CD4-positive, CD25-positive, alpha-beta regulatory T cell (primary cell): ENCODE results near the gene APMAP. TPM values are rescaled to one million over a fixed set of nuclear protein-coding genes. Genes with fewer than 3 reads are reported as not detected.

Experiments used
- ATAC-seq, 2 donors: fragments of 150-1000 bp; cut with Tn5 transposase; one replicate each; pipeline ENCODE4 v1.10.0; 2021; ENCODE audit warnings: low read depth in 2 of 2, moderate number of reproducible peaks in 2 of 2, moderate library complexity in 1 of 2
- DNase-seq, 3 donors: peaks; one replicate each; pipeline versions ENCODE4 v3.0.0 to v3.0.0-alpha.2; 2012 to 2022; ENCODE audit warnings: mixed read lengths in 1 of 3
- H3K27ac ChIP-seq: one replicate; pipeline ENCODE4 v1.7.0; 2013; ENCODE audit warnings: mild to moderate bottlenecking, low read length; ENCODE audit not compliant: insufficient read depth, poor library complexity, severe bottlenecking
- H3K27me3 ChIP-seq: one replicate; pipeline ENCODE4 v1.7.0; 2013; ENCODE audit warnings: low read length; ENCODE audit not compliant: control insufficient read depth, insufficient read depth
- H3K36me3 ChIP-seq: one replicate; pipeline ENCODE4 v1.7.0; 2013; ENCODE audit warnings: mild to moderate bottlenecking, low read length, moderate library complexity; ENCODE audit not compliant: control insufficient read depth, insufficient read depth
- H3K4me1 ChIP-seq: 2 replicates; pipeline ENCODE4 v1.7.0; 2013; ENCODE audit warnings: mild to moderate bottlenecking, low read length; ENCODE audit not compliant: insufficient read depth, control insufficient read depth, poor library complexity, severe bottlenecking
- H3K4me3 ChIP-seq: one replicate; pipeline ENCODE4 v1.7.0; 2013; ENCODE audit warnings: low read depth, mild to moderate bottlenecking, low read length, moderate library complexity
- H3K9me3 ChIP-seq, 2 experiments: 1 replicate in 1 of 2; 2 replicates in 1 of 2; pipeline ENCODE4 v1.7.0; 2013; ENCODE audit warnings: low read length in 2 of 2, mild to moderate bottlenecking in 1 of 2, moderate library complexity in 1 of 2; ENCODE audit not compliant: control insufficient read depth in 2 of 2
- H3K27ac Mint-ChIP-seq, 3 donors: one replicate each; pipeline ENCODE4 v1.8.0; 2020 to 2022; ENCODE audit warnings: mild to moderate bottlenecking in 3 of 3, mixed read lengths in 3 of 3, moderate library complexity in 2 of 3
- H3K27me3 Mint-ChIP-seq: one replicate; pipeline ENCODE4 v1.8.0; 2022; ENCODE audit warnings: mild to moderate bottlenecking, mixed read lengths
- H3K36me3 Mint-ChIP-seq: one replicate; pipeline ENCODE4 v1.8.0; 2020; ENCODE audit warnings: mixed read lengths
- H3K4me1 Mint-ChIP-seq, 4 donors: one replicate each; pipeline ENCODE4 v1.8.0; 2020 to 2022; ENCODE audit warnings: mixed read lengths in 4 of 4, mild to moderate bottlenecking in 1 of 4
- H3K4me3 Mint-ChIP-seq, 4 donors: one replicate each; pipeline ENCODE4 v1.8.0; 2020 to 2022; ENCODE audit warnings: mild to moderate bottlenecking in 4 of 4, mixed read lengths in 4 of 4, moderate library complexity in 3 of 4
- H3K9me3 Mint-ChIP-seq, 7 donors: one replicate each; pipeline ENCODE4 v1.8.0; 2020 to 2022; ENCODE audit warnings: mixed read lengths in 7 of 7, mild to moderate bottlenecking in 3 of 7, moderate library complexity in 2 of 7
- polyA plus RNA-seq, 4 donors: library from polyadenylated mRNA; unstranded; fragments of 300-500 nt; fragmentation: Illumina TruSeq; gene quantifications; one replicate each; pipeline ENCODE4 v1.2.3, GENCODE V29; 2021
- total RNA-seq: library from RNA; stranded (reverse); gene quantifications from one replicate; pipeline ENCODE4 v1.2.3, GENCODE V29; 2022

APMAP gene
- total and polyA plus RNA-seq, 5 donors from 2014 or later: 28.2 to 83.2 (median 69.2) TPM

DNA sequence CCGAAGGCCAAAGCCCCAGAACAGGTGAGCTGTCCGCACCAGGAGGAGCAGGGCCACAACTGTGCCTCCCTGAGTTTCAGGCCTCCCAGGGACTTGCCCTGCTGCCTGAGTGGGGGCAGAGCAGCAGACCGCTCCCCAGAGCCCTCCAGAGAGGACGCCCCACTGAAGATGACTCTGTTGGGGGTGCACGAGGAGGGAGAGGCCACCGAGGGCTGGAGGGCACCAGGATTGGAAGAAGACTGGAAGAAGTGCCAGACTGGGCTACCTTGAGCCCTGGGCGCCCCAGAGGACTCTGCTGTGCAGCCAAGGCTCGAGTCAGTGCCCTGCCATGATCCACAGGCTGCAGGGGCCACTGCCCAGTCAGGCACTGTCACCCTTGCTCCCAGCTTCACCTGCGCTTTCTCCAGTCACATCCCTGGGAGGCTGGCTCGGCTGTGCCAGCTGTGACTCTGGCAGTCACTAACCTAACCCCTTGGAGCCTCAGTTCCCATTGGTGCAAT is 32.2 kb downstream of the APMAP start:
- no peaks in the 10 kb centered on the region for H3K27me3 Mint-ChIP-seq
- H3K36me3 Mint-ChIP-seq: peaks cover 30% of the 10 kb centered on the region
- no peaks in the 10 kb centered on the region for H3K27me3 ChIP-seq
- peak overlapping the region in 1 of 4 donors; percentile 61 for H3K4me3 Mint-ChIP-seq
- peak overlapping the region in 2 of 3 donors; percentile 79 to 88 for H3K27ac Mint-ChIP-seq
- H3K9me3 ChIP-seq: no peaks in the 10 kb centered on the region
- H3K9me3 Mint-ChIP-seq: no peaks in the 10 kb centered on the region
- peak overlapping the region; percentile 69 for H3K27ac ChIP-seq
- no peaks in the 10 kb centered on the region for H3K4me1 ChIP-seq
- H3K4me1 Mint-ChIP-seq: peaks cover 4 to 13% (median 11%) of the 10 kb centered on the region in 4 donors
- no peak overlapping the region for H3K4me3 ChIP-seq
- DNase-seq: no peak
- peaks cover 67% of the 10 kb centered on the region for H3K36me3 ChIP-seq
- ATAC-seq: no peak

DNA sequence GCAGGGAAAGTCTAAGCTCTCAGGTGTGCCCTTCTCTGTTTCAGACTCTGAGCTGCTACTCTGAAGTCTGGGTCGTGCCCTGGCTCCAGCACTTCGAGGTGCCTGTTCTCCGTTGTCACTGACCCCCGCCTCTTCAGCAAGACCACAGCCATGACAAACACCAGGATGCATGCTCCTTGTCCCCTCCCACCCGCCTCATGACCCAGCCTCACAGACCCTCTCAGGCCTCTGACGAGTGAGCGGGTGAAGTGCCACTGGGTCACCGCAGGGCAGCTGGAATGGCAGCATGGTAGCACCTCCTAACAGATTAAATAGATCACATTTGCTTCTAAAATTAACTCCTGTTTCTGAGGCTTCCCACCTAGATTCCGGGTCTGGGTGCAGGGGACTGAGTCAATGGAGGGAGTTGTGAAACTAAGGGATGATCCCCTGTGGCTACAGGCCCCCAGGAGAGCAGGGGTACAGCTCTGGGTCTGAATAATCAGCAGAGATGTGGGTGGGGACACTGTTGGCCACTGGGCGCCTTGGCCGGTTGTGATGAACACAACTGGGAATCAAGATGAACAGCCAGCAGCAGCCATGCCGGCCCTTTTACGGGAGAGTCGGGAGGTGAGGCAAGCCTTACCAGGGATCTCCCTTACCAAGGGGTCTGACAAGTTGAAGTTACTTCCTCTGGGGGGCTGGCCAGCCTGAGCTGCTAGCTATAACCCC is 32.8 kb downstream of the APMAP start:
- H3K9me3 ChIP-seq: no peaks in the 10 kb centered on the region
- DNase-seq: no peak
- H3K9me3 Mint-ChIP-seq: no peaks in the 10 kb centered on the region
- no peaks in the 10 kb centered on the region for H3K27me3 Mint-ChIP-seq
- H3K4me3 Mint-ChIP-seq: no peak overlapping the region
- H3K4me1 ChIP-seq: peaks cover 5% of the 10 kb centered on the region
- no peak for ATAC-seq
- H3K4me3 ChIP-seq: no peak overlapping the region
- peaks cover 25% of the 10 kb centered on the region for H3K36me3 Mint-ChIP-seq
- peak overlapping the region in 2 of 3 donors; percentile 54 to 67 for H3K27ac Mint-ChIP-seq
- H3K4me1 Mint-ChIP-seq: peaks cover 7 to 18% (median 14%) of the 10 kb centered on the region in 4 donors
- H3K27ac ChIP-seq: peak overlapping the region; percentile 69
- H3K36me3 ChIP-seq: peaks cover 62% of the 10 kb centered on the region
- H3K27me3 ChIP-seq: no peaks in the 10 kb centered on the region

DNA sequence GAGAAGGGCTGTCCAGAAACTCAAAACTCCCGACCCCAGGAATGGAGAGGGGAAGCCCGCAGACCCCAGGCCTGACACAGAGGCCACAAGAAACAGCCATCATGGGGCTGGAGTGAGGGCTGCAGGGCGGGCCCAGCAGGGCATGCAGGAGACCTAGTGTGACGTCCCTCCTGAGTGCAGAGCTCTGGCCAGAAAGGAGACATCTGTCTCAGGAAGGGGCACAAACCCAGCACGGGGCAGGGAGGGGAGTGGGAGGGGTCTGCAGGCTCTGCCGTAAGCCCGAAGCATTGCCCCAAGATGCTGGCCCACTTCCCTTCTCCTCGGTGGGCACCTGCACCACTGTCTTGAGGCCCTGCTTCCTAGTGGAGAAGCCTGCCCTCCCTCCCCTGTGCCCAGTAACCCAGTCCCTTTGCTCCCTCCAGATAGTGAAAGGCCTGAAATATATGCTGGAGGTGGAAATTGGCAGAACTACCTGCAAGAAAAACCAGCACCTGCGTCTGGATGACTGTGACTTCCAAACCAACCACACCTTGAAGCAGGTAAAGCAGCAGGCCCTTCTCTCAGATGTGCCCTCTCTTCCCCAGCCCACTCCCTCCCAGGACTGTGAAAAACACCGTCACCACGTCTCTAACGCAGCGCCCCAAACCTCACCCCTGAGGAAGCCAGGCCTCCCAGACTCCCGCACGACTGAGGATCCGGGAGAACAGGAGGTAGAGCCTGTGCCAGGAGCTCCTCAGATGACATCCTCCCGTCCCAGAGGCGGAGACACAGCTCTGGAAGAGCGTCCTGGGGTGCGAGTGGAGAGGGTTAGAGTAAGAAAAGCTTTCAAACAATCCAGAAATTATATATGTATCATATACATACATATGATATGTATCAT is 33.8 kb downstream of the APMAP start:
- Histone ChIP-seq H3K4me3 (no peak overlapping the region), H3K9me3 (no peaks in the 10 kb centered on the region), H3K36me3 (peaks cover 53% of the 10 kb centered on the region), H3K4me1 (peaks cover 14% of the 10 kb centered on the region), H3K27me3 (no peaks in the 10 kb centered on the region), H3K27ac (no peak overlapping the region)
- ATAC-seq (no peak), DNase-seq (no peak)
- Mint-ChIP-seq H3K27ac (peak overlapping the region in 1 of 3 donors; percentile 54), H3K27me3 (no peaks in the 10 kb centered on the region), H3K36me3 (peaks cover 20% of the 10 kb centered on the region), H3K4me1 (peaks cover 7 to 28% (median 16%) of the 10 kb centered on the region in 4 donors), H3K9me3 (no peaks in the 10 kb centered on the region), H3K4me3 (peak overlapping the region in 1 of 4 donors; percentile 61)

DNA sequence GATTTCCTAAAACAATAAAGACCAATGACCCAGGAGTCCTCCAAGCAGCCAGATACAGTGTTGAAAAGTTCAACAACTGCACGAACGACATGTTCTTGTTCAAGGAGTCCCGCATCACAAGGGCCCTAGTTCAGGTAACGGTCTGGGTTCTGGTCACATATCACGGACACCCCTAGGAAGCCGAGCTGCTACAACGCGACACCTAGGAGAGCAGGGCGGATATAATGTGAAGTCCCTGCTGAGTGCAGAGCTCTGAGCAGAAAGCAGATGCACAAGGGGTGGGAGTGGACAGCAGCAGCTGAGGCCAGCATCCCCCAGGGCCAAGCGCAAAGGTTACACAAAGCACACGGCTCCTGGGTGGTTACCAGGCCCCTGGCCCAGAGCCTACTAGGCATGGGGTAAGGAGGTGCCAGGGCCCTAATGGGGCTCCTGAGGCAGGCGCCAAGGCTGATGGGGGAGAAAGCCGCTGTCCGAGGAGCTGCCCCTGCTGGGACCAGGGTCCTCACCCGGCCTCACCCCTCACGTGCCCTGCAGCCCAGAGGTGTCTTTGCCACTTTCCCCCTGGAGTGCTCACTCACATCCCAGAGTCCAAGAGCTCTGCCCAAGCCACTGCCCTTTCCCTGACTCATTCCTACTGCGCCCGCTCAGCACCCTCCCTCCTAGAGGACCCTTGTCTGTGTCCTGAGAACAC is 35.1 kb downstream of the APMAP start:
- ATAC-seq: no peak
- peak overlapping the region in 1 of 3 donors; percentile 67 for H3K27ac Mint-ChIP-seq
- peaks cover 10% of the 10 kb centered on the region for H3K36me3 Mint-ChIP-seq
- Histone ChIP-seq H3K4me3 (no peak overlapping the region), H3K9me3 (no peaks in the 10 kb centered on the region), H3K27me3 (no peaks in the 10 kb centered on the region), H3K27ac (no peak overlapping the region), H3K36me3 (peaks cover 45% of the 10 kb centered on the region), H3K4me1 (peaks cover 18% of the 10 kb centered on the region)
- H3K4me3 Mint-ChIP-seq: no peak overlapping the region
- H3K27me3 Mint-ChIP-seq: no peaks in the 10 kb centered on the region
- no peak for DNase-seq
- peaks cover 7 to 32% (median 19%) of the 10 kb centered on the region in 4 donors for H3K4me1 Mint-ChIP-seq
- H3K9me3 Mint-ChIP-seq: no peaks in the 10 kb centered on the region

DNA sequence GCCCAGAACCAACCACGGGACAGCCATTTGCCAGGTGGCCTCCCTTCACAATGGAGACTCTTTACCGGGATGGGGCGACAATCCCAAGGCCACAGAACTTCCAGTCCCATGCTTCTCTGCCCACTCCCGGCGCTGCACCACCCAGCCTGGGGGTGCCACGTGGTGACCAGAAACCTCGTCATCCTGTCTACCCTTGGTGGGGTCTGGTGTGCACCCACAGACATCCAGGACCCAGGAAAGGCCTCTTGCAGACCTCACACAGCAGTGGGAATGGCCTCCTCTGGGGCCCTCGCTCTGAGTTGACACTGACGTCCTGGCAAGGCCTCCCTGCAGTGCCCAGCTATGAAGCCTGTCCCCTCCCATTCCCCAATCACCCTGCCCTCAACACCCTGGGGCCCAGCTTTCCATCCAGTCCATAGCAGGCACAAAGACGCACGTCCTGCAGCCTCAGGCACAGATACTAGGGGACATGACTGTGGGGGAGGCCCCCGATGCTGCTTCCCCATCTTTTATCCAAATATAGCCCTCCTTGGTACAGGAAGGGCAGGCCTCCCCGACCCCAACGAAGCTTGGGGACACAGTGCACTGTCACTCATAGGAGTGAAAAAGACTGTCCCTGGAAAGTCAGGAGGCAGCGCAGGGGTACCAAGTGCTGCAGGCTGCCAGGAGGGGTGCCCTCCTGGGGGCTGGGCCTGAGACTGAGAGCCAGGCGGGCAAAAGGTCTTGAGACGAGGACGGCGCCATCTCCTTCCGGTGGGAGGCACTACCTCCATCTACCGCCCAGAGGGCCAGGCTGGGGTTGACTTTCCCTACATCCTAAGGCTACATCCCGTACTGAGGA is 36.3 kb downstream of the APMAP start:
- Mint-ChIP-seq H3K36me3 (peaks cover 4% of the 10 kb centered on the region), H3K4me3 (no peak overlapping the region), H3K27ac (no peak overlapping the region), H3K4me1 (peaks cover 10 to 42% (median 23%) of the 10 kb centered on the region in 4 donors), H3K27me3 (no peaks in the 10 kb centered on the region), H3K9me3 (no peaks in the 10 kb centered on the region)
- H3K9me3 ChIP-seq: no peaks in the 10 kb centered on the region
- H3K4me3 ChIP-seq: no peak overlapping the region
- peaks cover 35% of the 10 kb centered on the region for H3K36me3 ChIP-seq
- ATAC-seq (no peak), DNase-seq (no peak)
- peaks cover 23% of the 10 kb centered on the region for H3K4me1 ChIP-seq
- H3K27me3 ChIP-seq: no peaks in the 10 kb centered on the region
- H3K27ac ChIP-seq: no peak overlapping the region

DNA sequence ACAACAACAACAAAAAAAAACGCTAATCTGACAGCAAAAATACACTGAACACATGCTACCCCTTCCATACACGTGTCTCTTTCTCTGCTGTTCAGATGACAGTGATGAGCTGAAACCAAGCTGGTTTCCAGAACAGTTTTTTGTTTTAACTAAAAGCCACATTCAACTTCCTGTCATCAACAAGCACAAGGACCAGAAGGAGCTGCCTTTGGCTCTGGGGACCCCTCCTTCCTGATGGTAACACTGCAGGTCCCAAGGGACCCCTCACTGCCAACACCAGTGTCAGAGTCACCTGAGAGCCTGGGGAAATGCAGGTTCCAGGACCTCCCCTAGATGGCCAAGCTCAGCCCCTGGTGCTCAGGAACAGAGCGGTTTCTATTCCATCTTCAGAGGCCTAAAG is 37.5 kb downstream of the APMAP start:
- Mint-ChIP-seq H3K36me3 (no peaks in the 10 kb centered on the region), H3K9me3 (no peaks in the 10 kb centered on the region), H3K4me1 (peaks cover 5 to 42% (median 23%) of the 10 kb centered on the region in 4 donors), H3K4me3 (peak overlapping the region in 1 of 4 donors; percentile 63), H3K27me3 (no peaks in the 10 kb centered on the region), H3K27ac (peak overlapping the region in 2 of 3 donors; percentile 67 to 76)
- H3K9me3 ChIP-seq: no peaks in the 10 kb centered on the region
- no peaks in the 10 kb centered on the region for H3K27me3 ChIP-seq
- peaks cover 29% of the 10 kb centered on the region for H3K36me3 ChIP-seq
- peak overlapping the region; percentile 41 for H3K27ac ChIP-seq
- H3K4me1 ChIP-seq: peaks cover 35% of the 10 kb centered on the region
- DNase-seq: peak in 1 of 3 donors; percentile 55
- no peak overlapping the region for H3K4me3 ChIP-seq
- ATAC-seq: peak in 1 of 2 donors; percentile 43
